Endothelial cell of umbilical vein (primary cell): ENCODE measurements around the gene MPDZ. TPM values are rescaled to one million over a fixed set of nuclear protein-coding genes. Genes with fewer than 3 reads are reported as not detected.

Experiments
- BruUV-seq: library from RNA; stranded (reverse); fragments of 400-500 nt; replicated peaks from 2 replicates; lab custom pipeline; 2021; lab: Mats Ljungman, UMichigan
- CTCF ChIA-PET: fragments of 300-600, 350-600 bp; sonication (Branson Sonifier 250); formaldehyde crosslinking; loops from one replicate; lab custom pipeline; 2021; ENCODE audit warnings: antibody characterized with exemption, inconsistent platforms; lab: Charles Lee
- POLR2A ChIA-PET: fragments of 300-600, 350-600 bp; sonication (Branson Sonifier 250); formaldehyde crosslinking; loops from one replicate; lab custom pipeline; 2021; ENCODE audit warnings: antibody characterized with exemption, inconsistent platforms; lab: Charles Lee
- DNase-seq: peaks from one replicate; pipeline ENCODE4 v3.0.0-alpha.2; 2011; ENCODE audit warnings: low read depth, low spot score
- FAIRE-seq: peaks from 2 replicates; lab custom pipeline; 2011; peaks lifted over from hg19 to GRCh38; lab: Jason Lieb, UNC
- H2AFZ ChIP-seq: 2 replicates; pipeline ENCODE4 v1.6.0; 2012; ENCODE audit warnings: low read depth, low read length, control low read depth, inconsistent platforms
- H3K27ac ChIP-seq: 2 replicates; pipeline ENCODE4 v1.5.1; 2011; ENCODE audit warnings: low read depth, mild to moderate bottlenecking, control low read depth, low read length, moderate library complexity; ENCODE audit not compliant: insufficient read depth
- H3K27me3 ChIP-seq, 2 experiments: 2 replicates each; pipeline versions ENCODE4 v1.6.0 to v1.6.1; 2011; ENCODE audit warnings: low read length in 2 of 2, mixed read lengths in 1 of 2; ENCODE audit not compliant: control insufficient read depth in 2 of 2, insufficient read depth in 2 of 2
- H3K36me3 ChIP-seq, 2 experiments: 2 replicates in 1 of 2; 3 replicates in 1 of 2; pipeline ENCODE4 v1.5.1; 2011; ENCODE audit warnings: low read length in 2 of 2, mild to moderate bottlenecking in 1 of 2, moderate library complexity in 1 of 2; ENCODE audit not compliant: control insufficient read depth in 2 of 2, insufficient read depth in 2 of 2; ENCODE audit errors: extremely low read depth in 1 of 2
- H3K4me1 ChIP-seq: 3 replicates; pipeline ENCODE4 v1.5.1; 2011; ENCODE audit warnings: mild to moderate bottlenecking, low read length; ENCODE audit not compliant: control insufficient read depth, insufficient read depth; ENCODE audit errors: extremely low read depth
- H3K4me2 ChIP-seq: 2 replicates; pipeline ENCODE4 v1.6.1; 2011; ENCODE audit warnings: low read length, control low read depth, mixed read lengths; ENCODE audit not compliant: insufficient read depth
- H3K4me3 ChIP-seq, 3 experiments: fragments of 200-600 bp in 1 of 3; sonication (generic), shearing (Covaris generic) in 1 of 3; replicated peaks in 1 of 3; 2 replicates each; pipeline ENCODE4 v1.5.1; 2011 to 2016; ENCODE audit warnings: control low read depth in 3 of 3, low read length in 3 of 3, mild to moderate bottlenecking in 2 of 3, inconsistent platforms in 1 of 3, low read depth in 1 of 3, moderate library complexity in 1 of 3; ENCODE audit not compliant: insufficient read depth in 1 of 3
- H3K79me2 ChIP-seq: 2 replicates; pipeline ENCODE4 v1.6.0; 2012; ENCODE audit warnings: low read length, inconsistent platforms; ENCODE audit not compliant: control insufficient read depth, insufficient read depth
- H3K9ac ChIP-seq: replicated peaks from 2 replicates; pipeline ENCODE3; 2011; ENCODE audit warnings: low read length, control low read depth; ENCODE audit not compliant: insufficient read depth; ENCODE audit errors: extremely low read depth
- H3K9me1 ChIP-seq: replicated peaks from 3 replicates; pipeline ENCODE4 v1.6.0; 2011; ENCODE audit warnings: mild to moderate bottlenecking, low read length; ENCODE audit not compliant: control insufficient read depth, insufficient read depth; ENCODE audit errors: extremely low read depth
- H3K9me3 ChIP-seq: replicated peaks from 2 replicates; pipeline ENCODE4 v1.5.1; 2012; ENCODE audit warnings: low read length, inconsistent platforms; ENCODE audit not compliant: control insufficient read depth, insufficient read depth
- H4K20me1 ChIP-seq: replicated peaks from 2 replicates; pipeline ENCODE3; 2011; ENCODE audit warnings: mild to moderate bottlenecking, low read length; ENCODE audit not compliant: control insufficient read depth, insufficient read depth; ENCODE audit errors: extremely low read depth
- EZH2 ChIP-seq: IDR thresholded peaks from 2 replicates; pipeline ENCODE4 v1.6.1; 2012; ENCODE audit warnings: borderline replicate concordance, low read depth, mild to moderate bottlenecking, moderate library complexity, low read length, inconsistent platforms; ENCODE audit not compliant: severe bottlenecking
- GATA2 ChIP-seq: IDR thresholded peaks from 2 replicates; pipeline ENCODE4 v1.7.0; 2011; ENCODE audit warnings: low read depth, mild to moderate bottlenecking, moderate library complexity, mixed read lengths, low read length; ENCODE audit not compliant: insufficient read length, insufficient read depth
- JUN ChIP-seq: IDR thresholded peaks from 2 replicates; pipeline ENCODE4 v1.6.1; 2011; ENCODE audit warnings: borderline replicate concordance, low read depth; ENCODE audit not compliant: insufficient read length, insufficient read depth
- MYC ChIP-seq: IDR thresholded peaks from one replicate; pipeline ENCODE4 v1.6.1; 2011; ENCODE audit warnings: mild to moderate bottlenecking, low read depth, low read length
- POLR2AphosphoS5 ChIP-seq: IDR thresholded peaks from 2 replicates; pipeline ENCODE4 v1.6.1; 2012; ENCODE audit warnings: low read depth, mild to moderate bottlenecking, control low read depth, low read length, moderate library complexity; ENCODE audit not compliant: insufficient read depth
- dilution Hi-C: fragments of 300-500 bp; cut with MboI; formaldehyde crosslinking; loops from one replicate; pipeline ENCODE4 v1.15.0; 2019; ENCODE audit warnings: low sequenced_read_pairs; ENCODE audit not compliant: extremely low pct_ligation_motif_present
- intact Hi-C: fragments of 100-400 bp; cut with micrococcal nuclease; formaldehyde crosslinking; loops from one replicate; pipeline ENCODE4 v1.10.0; 2022
- polyA plus RNA-seq, 4 experiments: library from polyadenylated mRNA; depleted of rRNA in 3 of 4; stranded (reverse) in 3 of 4; unstranded in 1 of 4; fragments of >200 nt; gene quantifications; 2 replicates each; pipeline versions ENCODE4 v1.2.1 to v1.2.3, GENCODE V29; 2011 to 2012; ENCODE audit warnings: missing spikeins in 1 of 4
- total RNA-seq: library from RNA; stranded (reverse); gene quantifications from 2 replicates; pipeline ENCODE4 v1.2.3, GENCODE V29; 2021
- TF ChIP-seq, protein P1 (sequence below): IDR thresholded peaks from 2 replicates; pipeline ENCODE4 v1.6.1; 2011; ENCODE audit not compliant: insufficient read depth, insufficient read length
- TF ChIP-seq, protein P2 (sequence below), 2 donors: IDR thresholded peaks; 1 replicate in 1 of 2; 2 replicates in 1 of 2; pipeline ENCODE4 v1.5.1; 2011; ENCODE audit warnings: low read length in 2 of 2, mild to moderate bottlenecking in 2 of 2, moderate library complexity in 2 of 2, control low read depth in 1 of 2, inconsistent platforms in 1 of 2, low read depth in 1 of 2; ENCODE audit not compliant: insufficient read depth in 1 of 2; ENCODE audit errors: extremely low read depth in 1 of 2

MPDZ gene
- total and polyA plus RNA-seq, 2 donors (not counting 3 experiments of a cell fraction or from before 2014, with no cell fraction given): 22.3 to 54.4 TPM

DNA sequence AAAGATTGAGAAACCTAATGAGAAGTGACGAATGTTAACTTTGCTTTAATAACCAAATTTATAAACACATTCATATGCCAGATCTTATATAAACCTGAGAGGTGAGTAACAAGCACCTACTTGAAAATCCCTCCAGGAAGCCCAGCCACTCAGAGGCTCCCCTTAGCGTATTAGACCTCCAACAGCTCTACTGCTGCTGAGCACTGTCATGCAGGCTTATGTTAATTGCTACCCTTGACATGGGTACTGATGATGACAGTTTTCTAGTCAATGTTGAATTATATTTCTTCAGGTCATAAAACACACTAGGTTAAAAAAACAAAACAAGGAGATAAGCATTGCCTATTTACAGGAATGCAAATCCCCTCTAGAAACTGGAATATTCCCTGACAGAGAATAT is 161.2 kb downstream of the MPDZ start:
- Histone ChIP-seq H3K36me3 (peaks cover 10 to 14% of the 10 kb centered on the region in 2 experiments), H3K4me1 (no peaks in the 10 kb centered on the region), H3K9me3 (no peaks in the 10 kb centered on the region), H3K27ac (no peak overlapping the region), H4K20me1 (no peaks in the 10 kb centered on the region), H3K27me3 (no peaks in the 10 kb centered on the region), H3K9me1 (no peaks in the 10 kb centered on the region), H3K9ac (no peak overlapping the region), H3K79me2 (no peaks in the 10 kb centered on the region), H2AFZ (no peak overlapping the region), H3K4me3 (no peak overlapping the region), H3K4me2 (no peak overlapping the region)
- intact Hi-C loops (no loop called here), dilution Hi-C loops (no loop called here)
- no peak for FAIRE-seq
- no TSS peak for BruUV-seq
- POLR2A ChIA-PET: no interaction called here
- CTCF ChIA-PET: no interaction called here
- TF ChIP-seq, protein P1, sequence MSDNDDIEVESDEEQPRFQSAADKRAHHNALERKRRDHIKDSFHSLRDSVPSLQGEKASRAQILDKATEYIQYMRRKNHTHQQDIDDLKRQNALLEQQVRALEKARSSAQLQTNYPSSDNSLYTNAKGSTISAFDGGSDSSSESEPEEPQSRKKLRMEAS: no peak
- TF ChIP-seq EZH2: no peak
- no peak for TF ChIP-seq MYC
- no peak for TF ChIP-seq GATA2
- TF ChIP-seq POLR2AphosphoS5: no peak
- no peak for TF ChIP-seq JUN
- TF ChIP-seq, protein P2, sequence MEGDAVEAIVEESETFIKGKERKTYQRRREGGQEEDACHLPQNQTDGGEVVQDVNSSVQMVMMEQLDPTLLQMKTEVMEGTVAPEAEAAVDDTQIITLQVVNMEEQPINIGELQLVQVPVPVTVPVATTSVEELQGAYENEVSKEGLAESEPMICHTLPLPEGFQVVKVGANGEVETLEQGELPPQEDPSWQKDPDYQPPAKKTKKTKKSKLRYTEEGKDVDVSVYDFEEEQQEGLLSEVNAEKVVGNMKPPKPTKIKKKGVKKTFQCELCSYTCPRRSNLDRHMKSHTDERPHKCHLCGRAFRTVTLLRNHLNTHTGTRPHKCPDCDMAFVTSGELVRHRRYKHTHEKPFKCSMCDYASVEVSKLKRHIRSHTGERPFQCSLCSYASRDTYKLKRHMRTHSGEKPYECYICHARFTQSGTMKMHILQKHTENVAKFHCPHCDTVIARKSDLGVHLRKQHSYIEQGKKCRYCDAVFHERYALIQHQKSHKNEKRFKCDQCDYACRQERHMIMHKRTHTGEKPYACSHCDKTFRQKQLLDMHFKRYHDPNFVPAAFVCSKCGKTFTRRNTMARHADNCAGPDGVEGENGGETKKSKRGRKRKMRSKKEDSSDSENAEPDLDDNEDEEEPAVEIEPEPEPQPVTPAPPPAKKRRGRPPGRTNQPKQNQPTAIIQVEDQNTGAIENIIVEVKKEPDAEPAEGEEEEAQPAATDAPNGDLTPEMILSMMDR (IDR thresholded peaks at IDR 0.05; ENCODE audit: extremely low read depth in 1 of 2, insufficient read depth in 1 of 2, low read depth in 1 of 2, low read length in 2 of 2): no peak
- DNase-seq: no peak
